GM19023 (cell line): ENCODE data around the gene BCAP31.
"Not testable (repeated sequence)": the region's sequence is repeated elsewhere in the genome, so short reads cannot be mapped to it uniquely, and the experiment has no call there.

ENCODE experiments used
- ATAC-seq: cut with Tn5 transposase; IDR thresholded peaks from one replicate; pipeline ENCODE4 v1.9.1; 2021; ENCODE audit warnings: mild to moderate bottlenecking, moderate library complexity; ENCODE audit not compliant: unreplicated experiment

BCAP31 gene

DNA sequence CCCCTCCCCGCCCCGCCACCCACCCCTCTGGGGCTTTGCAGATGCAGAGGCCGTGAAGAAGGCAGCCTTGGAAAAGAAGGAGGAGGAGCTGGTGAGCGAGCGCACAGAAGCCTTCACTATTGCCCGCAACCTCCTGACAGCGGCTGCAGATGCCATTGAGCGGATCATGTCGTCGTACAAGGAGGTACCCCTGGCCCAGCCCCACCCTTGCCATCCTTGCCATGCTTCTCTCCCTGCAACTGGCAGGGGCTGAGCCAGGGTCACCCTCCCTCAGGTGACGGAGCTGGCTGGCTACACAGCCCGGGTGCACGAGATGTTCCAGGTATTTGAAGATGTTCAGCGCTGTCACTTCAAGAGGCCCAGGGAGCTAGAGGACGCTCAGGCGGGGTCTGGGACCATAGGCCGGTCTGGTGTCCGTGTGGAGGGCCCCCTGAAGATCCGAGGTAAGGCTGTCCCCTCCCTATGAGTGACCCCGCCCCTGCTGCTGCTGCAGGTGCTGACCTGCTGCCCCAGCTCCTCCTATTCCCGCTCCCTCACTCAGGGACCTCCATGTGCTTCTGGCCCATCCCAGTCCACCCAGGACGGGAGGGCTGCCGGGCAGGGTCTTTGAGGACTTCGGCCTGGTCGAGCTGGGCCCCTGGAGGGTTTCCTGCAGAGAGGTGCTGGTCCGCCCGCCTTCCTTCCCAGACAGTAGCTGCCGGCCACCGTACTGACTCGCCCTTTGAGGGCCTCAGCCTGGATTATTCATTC, 12.1 kb upstream of the BCAP31 start:
- no peak for ATAC-seq

DNA sequence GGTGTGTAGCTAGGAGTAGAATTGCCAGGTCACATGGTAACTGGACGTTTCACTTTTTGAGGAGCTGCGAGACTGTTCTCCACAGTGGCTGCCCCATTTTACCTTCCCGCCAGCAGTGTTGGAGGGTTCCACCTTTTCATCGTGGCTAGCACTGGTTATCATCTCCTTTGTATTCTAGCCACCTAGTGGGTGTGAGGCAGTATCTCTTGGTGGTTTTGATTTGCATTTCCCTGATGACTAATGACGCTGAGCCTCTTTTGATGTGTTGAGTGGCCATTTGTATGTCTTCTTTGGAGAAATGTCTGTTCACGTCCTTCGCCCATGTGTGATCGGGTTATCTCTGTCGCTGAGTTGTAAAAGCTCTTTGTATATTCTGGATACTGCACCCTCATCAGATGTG, 11.1 kb upstream of the BCAP31 start:
- ATAC-seq, result no peak

GRCh38 chrX:153734871-153735270, 10.7 kb upstream of the BCAP31 start:
- no peak for ATAC-seq

GRCh38 chrX:153733651-153734240, 9.6 kb upstream of the BCAP31 start:
- ATAC-seq, result no peak

GRCh38 chrX:153732401-153732800, 8.2 kb upstream of the BCAP31 start:
- ATAC-seq, result no peak

DNA sequence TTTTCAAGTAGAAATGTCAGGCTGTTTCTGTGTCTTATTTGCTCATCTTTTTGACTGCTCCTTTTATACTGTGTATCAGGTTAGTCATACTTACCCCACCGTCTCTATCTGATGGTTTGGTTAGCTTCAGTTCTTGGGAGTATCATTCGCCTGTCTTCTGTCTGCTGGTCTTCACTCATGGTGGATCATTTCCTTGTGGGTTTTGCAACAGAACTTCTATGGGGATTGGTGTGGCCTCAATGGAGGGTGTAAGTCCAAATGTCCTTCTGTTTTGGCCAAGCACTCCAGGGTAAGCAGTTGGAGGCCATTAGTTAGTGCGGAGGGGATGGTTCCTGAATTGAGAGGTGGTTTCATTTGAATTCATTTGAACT, 7.6 kb upstream of the BCAP31 start:
- ATAC-seq, result no peak

DNA sequence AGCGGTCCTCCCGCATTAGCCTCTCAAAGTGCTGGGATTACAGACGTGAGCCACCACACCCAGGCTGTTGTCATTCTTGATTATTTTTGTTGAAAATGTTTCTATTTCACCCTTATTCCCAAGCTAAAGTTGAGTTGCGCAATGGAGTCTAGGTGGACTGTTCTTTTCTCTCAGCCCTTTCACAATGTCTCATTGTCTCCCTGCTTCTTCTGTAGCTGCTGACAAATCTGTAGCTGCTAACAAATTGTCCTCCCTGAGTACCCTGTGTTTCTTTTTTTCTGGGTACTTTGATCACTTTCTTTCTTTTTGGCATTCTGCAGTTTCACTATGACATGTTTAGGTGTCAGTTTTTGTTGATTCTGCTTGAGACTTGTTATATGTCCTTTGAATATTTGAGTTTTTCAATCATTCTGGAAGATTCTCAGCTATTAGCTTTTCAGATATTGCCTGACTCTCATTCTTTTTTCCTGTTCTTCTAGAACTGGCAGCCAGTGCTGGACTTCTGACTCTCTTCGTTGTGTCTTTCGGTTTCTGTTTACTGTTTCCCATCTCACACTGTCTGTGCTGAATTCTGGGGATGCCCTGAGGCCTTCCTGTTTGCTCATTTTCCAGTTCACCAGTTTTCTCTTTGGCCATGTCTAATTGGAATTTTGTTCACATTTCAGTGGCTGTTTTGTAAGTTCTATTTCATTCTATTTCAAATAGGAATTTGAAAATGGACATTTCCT, 7.1 kb upstream of the BCAP31 start:
- ATAC-seq, result no peak

DNA sequence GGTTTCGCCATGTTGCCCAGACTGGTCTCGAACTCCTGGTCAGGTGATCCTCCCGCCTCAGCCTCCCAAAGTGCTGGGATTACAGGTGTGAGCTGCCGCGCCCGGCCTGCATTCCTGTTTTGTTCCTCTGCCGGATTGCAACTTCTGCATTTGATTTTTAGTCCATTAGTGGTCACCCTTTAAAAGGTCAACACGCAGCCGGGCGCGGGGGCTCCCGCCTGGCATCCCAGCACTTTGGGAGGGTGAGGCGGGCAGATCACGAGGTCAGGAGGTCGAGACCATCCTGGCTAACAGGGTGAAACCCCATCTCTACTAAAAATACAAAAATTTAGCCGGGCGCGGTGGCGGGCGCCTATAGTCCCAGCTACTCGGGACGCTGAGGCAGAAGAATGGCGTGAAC, 5.9 kb upstream of the BCAP31 start:
- ATAC-seq, result not testable (repeated sequence)

GRCh38 chrX:153728951-153729631, 4.9 kb upstream of the BCAP31 start:
- no peak for ATAC-seq

- ATAC-seq, result no peak
Measured at GRCh38 chrX:153728095-153728494, 3.9 kb upstream of the BCAP31 start.

DNA sequence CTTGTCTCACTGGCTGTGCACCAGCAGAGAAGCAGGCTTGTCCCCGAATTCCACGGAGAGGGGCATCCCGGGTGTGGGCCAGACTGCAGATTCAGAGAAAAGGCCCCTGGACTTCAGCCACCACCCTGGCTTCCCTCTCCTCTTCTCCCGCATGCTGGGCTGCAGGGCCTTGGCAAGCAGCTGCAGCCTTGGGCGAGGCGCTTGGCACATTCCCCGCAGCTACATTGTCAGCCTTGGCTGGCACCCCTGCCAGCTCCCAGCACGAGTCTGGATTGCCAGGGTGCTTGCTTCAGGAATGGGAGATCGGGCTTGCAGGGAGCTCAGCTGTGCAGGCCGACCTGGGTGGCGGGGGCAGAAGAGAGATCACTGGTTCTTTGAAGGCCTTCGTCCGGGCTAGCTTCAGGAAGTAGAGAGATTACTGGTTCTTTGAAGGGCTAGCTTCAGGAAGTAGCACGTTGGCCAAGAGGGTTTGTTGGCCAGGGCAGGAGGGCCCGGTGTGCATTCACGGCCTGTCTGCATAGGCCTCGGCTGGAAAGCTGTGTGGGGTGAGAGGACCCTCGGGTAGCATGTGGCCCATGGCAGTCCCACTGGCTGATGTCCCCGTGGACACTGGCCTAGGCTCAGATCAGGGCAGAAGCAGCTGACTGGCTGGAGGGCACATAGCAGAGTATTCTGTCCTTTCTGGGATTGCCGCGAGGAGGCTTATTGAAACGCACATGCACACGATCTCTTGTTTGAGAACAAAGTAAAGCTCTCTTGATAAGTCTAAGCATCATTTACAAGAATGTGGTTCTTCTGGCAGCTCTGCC, 3.1 kb upstream of the BCAP31 start:
- no peak for ATAC-seq

DNA sequence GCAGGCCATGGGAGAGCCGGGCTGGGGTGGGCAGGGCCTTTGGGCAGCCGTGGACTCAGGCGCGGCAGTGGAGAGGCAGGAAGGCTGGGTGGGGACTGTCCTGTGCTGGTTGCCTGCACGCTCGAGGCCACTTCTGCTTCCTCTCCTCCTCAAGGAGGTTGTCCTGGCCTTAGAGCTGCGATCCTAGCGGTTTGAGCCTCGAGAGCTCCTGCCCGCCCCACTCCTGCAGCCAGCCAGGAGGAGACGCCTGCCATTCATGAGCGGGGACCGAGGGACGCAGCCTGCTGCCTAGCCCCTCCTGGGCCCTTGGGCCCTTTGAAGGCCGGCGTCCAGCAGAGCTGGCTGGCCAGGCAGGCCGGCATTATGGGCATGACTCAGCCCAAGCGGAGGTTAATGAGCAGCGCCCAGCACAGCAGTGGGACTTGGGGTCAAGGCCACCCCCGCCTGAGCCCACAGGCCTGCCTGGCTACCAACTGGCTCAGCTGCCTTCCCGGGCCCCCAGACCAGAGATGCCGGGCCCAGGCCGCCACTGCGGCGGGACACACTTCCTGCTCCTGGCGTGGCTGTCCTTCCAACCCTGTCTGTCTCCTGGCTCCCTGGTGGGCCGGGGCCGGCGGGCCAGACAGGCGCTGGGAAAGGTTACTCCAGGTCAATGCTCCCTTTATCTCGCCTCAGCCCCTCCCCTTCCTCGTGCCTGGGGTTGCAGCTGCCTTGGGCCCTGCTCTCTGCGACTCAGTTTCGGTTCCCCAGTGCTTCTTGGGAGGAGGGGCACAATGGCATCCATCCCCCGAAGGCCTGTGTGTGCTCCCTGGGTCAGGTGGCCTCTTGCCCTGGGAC, 2.3 kb upstream of the BCAP31 start:
- peak; percentile 47 for ATAC-seq

- ATAC-seq, result no peak
Measured at GRCh38 chrX:153725832-153726285, 1.7 kb upstream of the BCAP31 start.

- peak; percentile 4 for ATAC-seq
Measured at GRCh38 chrX:153725039-153725831, 1.0 kb upstream of the BCAP31 start.

GRCh38 chrX:153723351-153724251, 586 bp downstream of the BCAP31 start:
- peak; percentile 32 for ATAC-seq

- ATAC-seq, result no peak
Measured at GRCh38 chrX:153722704-153723350, 1.4 kb downstream of the BCAP31 start.

- ATAC-seq, result no peak
Measured at GRCh38 chrX:153719701-153720100, 4.5 kb downstream of the BCAP31 start.
